Thyroid gland (tissue), 4 donors: ENCODE measurements around the gene CCR5AS.

Source experiments
- POLR2A ChIP-seq, 2 donors: fragments of 450-650 bp; IDR thresholded peaks; one replicate each; pipeline ENCODE4 v1.6.1; 2017; ENCODE audit warnings: antibody characterized with exemption in 2 of 2, mild to moderate bottlenecking in 2 of 2, moderate library complexity in 1 of 2
- TF ChIP-seq, protein P1 (sequence below), 6 experiments: fragments of 200-600 bp in 3 of 6; fragments of 450-650 bp in 3 of 6; sonication (generic) in 3 of 6; IDR thresholded peaks; one replicate each; pipeline ENCODE4 v1.5.1; 2016 to 2019; ENCODE audit warnings: antibody characterized with exemption in 6 of 6, mild to moderate bottlenecking in 2 of 6, inconsistent platforms in 1 of 6, moderate library complexity in 1 of 6

- TF ChIP-seq, protein P1, sequence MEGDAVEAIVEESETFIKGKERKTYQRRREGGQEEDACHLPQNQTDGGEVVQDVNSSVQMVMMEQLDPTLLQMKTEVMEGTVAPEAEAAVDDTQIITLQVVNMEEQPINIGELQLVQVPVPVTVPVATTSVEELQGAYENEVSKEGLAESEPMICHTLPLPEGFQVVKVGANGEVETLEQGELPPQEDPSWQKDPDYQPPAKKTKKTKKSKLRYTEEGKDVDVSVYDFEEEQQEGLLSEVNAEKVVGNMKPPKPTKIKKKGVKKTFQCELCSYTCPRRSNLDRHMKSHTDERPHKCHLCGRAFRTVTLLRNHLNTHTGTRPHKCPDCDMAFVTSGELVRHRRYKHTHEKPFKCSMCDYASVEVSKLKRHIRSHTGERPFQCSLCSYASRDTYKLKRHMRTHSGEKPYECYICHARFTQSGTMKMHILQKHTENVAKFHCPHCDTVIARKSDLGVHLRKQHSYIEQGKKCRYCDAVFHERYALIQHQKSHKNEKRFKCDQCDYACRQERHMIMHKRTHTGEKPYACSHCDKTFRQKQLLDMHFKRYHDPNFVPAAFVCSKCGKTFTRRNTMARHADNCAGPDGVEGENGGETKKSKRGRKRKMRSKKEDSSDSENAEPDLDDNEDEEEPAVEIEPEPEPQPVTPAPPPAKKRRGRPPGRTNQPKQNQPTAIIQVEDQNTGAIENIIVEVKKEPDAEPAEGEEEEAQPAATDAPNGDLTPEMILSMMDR (IDR thresholded peaks at IDR 0.05), result no peak
- TF ChIP-seq POLR2A (IDR thresholded peaks at IDR 0.05), result no peak
Measured at GRCh38 chr3:46395210-46395661, 11.6 kb downstream of the CCR5AS start.
